H9 (cell line): ENCODE results near the gene ODF4. TPM values are rescaled to one million over a fixed set of nuclear protein-coding genes. Genes with fewer than 3 reads are reported as not detected.

ENCODE experiments used
- DNase-seq: peaks from one replicate; pipeline ENCODE4 v3.0.0-alpha.2; 2017
- H2AFZ ChIP-seq: one replicate; pipeline ENCODE4 v1.6.1; 2013; ENCODE audit warnings: mild to moderate bottlenecking, low read length, control low read depth, moderate library complexity
- H2AK5ac ChIP-seq: 2 replicates; pipeline ENCODE4 v1.6.1; 2013; ENCODE audit warnings: low read length, control low read depth, mixed read lengths; ENCODE audit not compliant: insufficient read length
- H2BK120ac ChIP-seq: one replicate; pipeline ENCODE4 v1.6.1; 2013; ENCODE audit warnings: low read depth, mild to moderate bottlenecking, low read length, control low read depth, inconsistent platforms; ENCODE audit not compliant: poor library complexity, severe bottlenecking
- H2BK12ac ChIP-seq: 2 replicates; pipeline ENCODE4 v1.6.1; 2013; ENCODE audit warnings: low read length, control low read depth, mixed read lengths, low read depth; ENCODE audit not compliant: insufficient read length
- H2BK15ac ChIP-seq: 2 replicates; pipeline ENCODE4 v1.6.1; 2013; ENCODE audit warnings: low read depth, low read length, control low read depth
- H2BK20ac ChIP-seq: one replicate; pipeline ENCODE4 v1.6.1; 2013; ENCODE audit warnings: low read depth, mild to moderate bottlenecking, low read length, control low read depth, inconsistent platforms; ENCODE audit not compliant: poor library complexity, severe bottlenecking
- H2BK5ac ChIP-seq: 2 replicates; pipeline ENCODE4 v1.6.1; 2013; ENCODE audit warnings: low read length, control low read depth, mixed read lengths; ENCODE audit not compliant: insufficient read length
- H3K14ac ChIP-seq: 2 replicates; pipeline ENCODE4 v1.6.1; 2013; ENCODE audit warnings: low read length, control low read depth; ENCODE audit not compliant: insufficient read depth
- H3K18ac ChIP-seq: 2 replicates; pipeline ENCODE4 v1.6.1; 2013; ENCODE audit warnings: low read depth, mild to moderate bottlenecking, mixed read lengths, low read length, control low read depth; ENCODE audit not compliant: insufficient read length
- H3K23ac ChIP-seq: 2 replicates; pipeline ENCODE4 v1.6.1; 2013; ENCODE audit warnings: low read length, control low read depth, mixed read lengths, low read depth; ENCODE audit not compliant: insufficient read length
- H3K23me2 ChIP-seq: 2 replicates; pipeline ENCODE4 v1.6.1; 2013; ENCODE audit warnings: low read depth, mild to moderate bottlenecking, mixed read lengths, low read length, control low read depth; ENCODE audit not compliant: insufficient read length, poor library complexity, severe bottlenecking
- H3K27ac ChIP-seq: 2 replicates; pipeline ENCODE4 v1.5.1; 2013; ENCODE audit warnings: low read length, control low read depth, mixed read lengths, low read depth; ENCODE audit not compliant: insufficient read length
- H3K27me3 ChIP-seq: 2 replicates; pipeline ENCODE4 v1.6.1; 2013; ENCODE audit warnings: low read length, control low read depth, inconsistent platforms; ENCODE audit not compliant: insufficient read depth
- H3K4ac ChIP-seq: 2 replicates; pipeline ENCODE4 v1.6.1; 2013; ENCODE audit warnings: low read depth, mild to moderate bottlenecking, control low read depth, inconsistent platforms, low read length, moderate library complexity
- H3K4me1 ChIP-seq: 2 replicates; pipeline ENCODE4 v1.6.1; 2013; ENCODE audit warnings: low read length, control low read depth, inconsistent platforms; ENCODE audit not compliant: insufficient read depth
- H3K4me2 ChIP-seq: 2 replicates; pipeline ENCODE4 v1.6.1; 2013; ENCODE audit warnings: low read length, control low read depth, mixed read lengths; ENCODE audit not compliant: insufficient read length, insufficient read depth
- H3K56ac ChIP-seq: 2 replicates; pipeline ENCODE4 v1.6.1; 2013; ENCODE audit warnings: low read depth, mild to moderate bottlenecking, mixed read lengths, low read length, control low read depth; ENCODE audit not compliant: insufficient read length
- H3K79me1 ChIP-seq: 2 replicates; pipeline ENCODE4 v1.6.1; 2013; ENCODE audit warnings: low read depth, mild to moderate bottlenecking, moderate library complexity, low read length, control low read depth, inconsistent platforms; ENCODE audit not compliant: insufficient read depth, poor library complexity, severe bottlenecking
- H3K79me2 ChIP-seq: 2 replicates; pipeline ENCODE4 v1.6.1; 2013; ENCODE audit warnings: low read length, control low read depth, inconsistent platforms; ENCODE audit not compliant: insufficient read depth
- H3K9ac ChIP-seq: 2 replicates; pipeline ENCODE4 v1.6.1; 2013; ENCODE audit warnings: low read length, control low read depth, mixed read lengths; ENCODE audit not compliant: insufficient read length; ENCODE audit errors: extremely low read depth
- H3K9me3 ChIP-seq: one replicate; pipeline ENCODE4 v1.6.1; 2013; ENCODE audit warnings: low read depth, low read length, inconsistent platforms; ENCODE audit not compliant: control insufficient read depth
- H3T11ph ChIP-seq: one replicate; pipeline ENCODE4 v1.6.1; 2013; ENCODE audit warnings: mild to moderate bottlenecking, low read length, control low read depth, inconsistent platforms
- H4K20me1 ChIP-seq: one replicate; pipeline ENCODE4 v1.6.1; 2013; ENCODE audit not compliant: control insufficient read depth, insufficient read length, insufficient read depth
- H4K5ac ChIP-seq: 2 replicates; pipeline ENCODE4 v1.6.1; 2013; ENCODE audit warnings: low read depth, mild to moderate bottlenecking, mixed read lengths, low read length, control low read depth; ENCODE audit not compliant: insufficient read length
- H4K8ac ChIP-seq: replicated peaks from 2 replicates; pipeline ENCODE4 v1.6.1; 2013; ENCODE audit warnings: low read length, control low read depth, mixed read lengths, low read depth; ENCODE audit not compliant: insufficient read length
- H4K91ac ChIP-seq: 2 replicates; pipeline ENCODE4 v1.6.1; 2013; ENCODE audit warnings: low read depth, mild to moderate bottlenecking, moderate library complexity, mixed read lengths, low read length, control low read depth; ENCODE audit not compliant: insufficient read length
- H3K27ac Mint-ChIP-seq, 3 experiments: 2 replicates in 2 of 3; 3 replicates in 1 of 3; pipeline ENCODE4 v1.8.0; 2020 to 2021; ENCODE audit warnings: mixed read lengths in 3 of 3, mild to moderate bottlenecking in 1 of 3, moderate library complexity in 1 of 3
- H3K27me3 Mint-ChIP-seq: 2 replicates; pipeline ENCODE4 v1.8.0; 2021; ENCODE audit warnings: low read depth, mild to moderate bottlenecking, moderate library complexity, mixed read lengths
- H3K36me3 Mint-ChIP-seq, 3 experiments: 2 replicates in 2 of 3; 3 replicates in 1 of 3; pipeline ENCODE4 v1.8.0; 2020 to 2021; ENCODE audit warnings: low read depth in 3 of 3, mixed read lengths in 3 of 3; ENCODE audit not compliant: insufficient read depth in 1 of 3
- H3K4me1 Mint-ChIP-seq, 2 experiments: 2 replicates each; pipeline ENCODE4 v1.8.0; 2020; ENCODE audit warnings: mixed read lengths in 2 of 2
- H3K4me3 Mint-ChIP-seq, 2 experiments: 2 replicates in 1 of 2; 3 replicates in 1 of 2; pipeline ENCODE4 v1.8.0; 2020 to 2021; ENCODE audit warnings: mild to moderate bottlenecking in 2 of 2, mixed read lengths in 2 of 2, moderate library complexity in 1 of 2
- H3K9me3 Mint-ChIP-seq, 2 experiments: 2 replicates in 1 of 2; 3 replicates in 1 of 2; pipeline ENCODE4 v1.8.0; 2020; ENCODE audit warnings: mild to moderate bottlenecking in 2 of 2, mixed read lengths in 2 of 2, moderate library complexity in 1 of 2
- CTCF ChIP-seq: fragments of 200-600 bp; sonication (generic); conservative IDR thresholded peaks from 3 replicates; pipeline ENCODE4 v1.8.0; 2021; ENCODE audit warnings: antibody characterized with exemption, mild to moderate bottlenecking
- WGBS: extraction: QIAGEN DNeasy Blood & Tissue Kit; methylation state at CpG from one replicate; pipeline ENCODE4 v1.1.7; 2013; ENCODE audit warnings: missing lambda C conversion rate, low lambda C conversion rate, mixed read lengths; ENCODE audit not compliant: insufficient read length; ENCODE audit errors: extremely low coverage; 5-methylcytosine and 5-hydroxymethylcytosine counted together
- total RNA-seq: library from RNA; stranded (reverse); gene quantifications from 2 replicates; pipeline ENCODE4 v1.2.1, GENCODE V29; 2021

ODF4 gene
- total RNA-seq, 1 experiment from 2014 or later: not detected

GRCh38 chr17:8315764-8316217 lies 23.8 kb upstream of the ODF4 start:
- no CpG with 5 or more reads among the region's 26 CpGs for WGBS
- no peak overlapping the region for H4K91ac ChIP-seq
- no peak overlapping the region for H3K23ac ChIP-seq
- H3K27me3 ChIP-seq: no peaks in the 10 kb centered on the region; the same call in 1 of the 2 replicates
- DNase-seq: peak; percentile 78
- no peak overlapping the region for H3K4ac ChIP-seq
- H4K20me1 ChIP-seq: no peaks in the 10 kb centered on the region
- peak overlapping the region; percentile 82 for H3K4me2 ChIP-seq
- H3T11ph ChIP-seq: no peak overlapping the region
- no peak overlapping the region for H4K8ac ChIP-seq
- H3K4me3 Mint-ChIP-seq: peak overlapping the region; percentile 73 to 86
- no peaks in the 10 kb centered on the region for H3K4me1 ChIP-seq
- H4K5ac ChIP-seq: no peak overlapping the region
- H2AFZ ChIP-seq: peak overlapping the region; percentile 69
- no peaks in the 10 kb centered on the region; a peak in 1 of 7 replicates for H3K36me3 Mint-ChIP-seq
- no peak overlapping the region for H3K27ac ChIP-seq
- no peak overlapping the region for H2BK5ac ChIP-seq
- H3K4me1 Mint-ChIP-seq: peaks cover 22 to 34% of the 10 kb centered on the region in 2 experiments
- peaks cover 53% of the 10 kb centered on the region for H3K27me3 Mint-ChIP-seq
- H2BK20ac ChIP-seq: no peak overlapping the region
- H3K27ac Mint-ChIP-seq: no peak overlapping the region
- H3K79me2 ChIP-seq: no peaks in the 10 kb centered on the region
- H3K23me2 ChIP-seq: peaks cover 14% of the 10 kb centered on the region
- H3K9ac ChIP-seq: no peak overlapping the region
- H3K9me3 Mint-ChIP-seq: peaks cover 0 to 2% of the 10 kb centered on the region in 2 experiments; a peak in 2 of 5 replicates
- H3K9me3 ChIP-seq: no peaks in the 10 kb centered on the region
- H3K14ac ChIP-seq: no peak overlapping the region; the same call in 1 of the 2 replicates
- no peak overlapping the region for H2BK12ac ChIP-seq
- no peak overlapping the region for H3K56ac ChIP-seq
- no peak overlapping the region for H3K18ac ChIP-seq
- TF ChIP-seq CTCF: no peak
- H2BK120ac ChIP-seq: no peak overlapping the region
- no peaks in the 10 kb centered on the region for H3K79me1 ChIP-seq
- no peak overlapping the region for H2BK15ac ChIP-seq
- H2AK5ac ChIP-seq: no peak overlapping the region
